Measurements from ENCODE around the gene BSCL2.

BSCL2 gene

GRCh38 chr11:62647609-62648005 is 59.6 kb downstream of the BSCL2 start:
- H3K9ac ChIP-seq (ENCODE audit: low read depth, low read length, poor library complexity, severe bottlenecking) = no peak overlapping the region

GRCh38 chr11:62646825-62647608 is 60.2 kb downstream of the BSCL2 start:
- Histone ChIP-seq H3K4me2 (ENCODE audit: low read depth, low read length, poor library complexity, severe bottlenecking) (peak overlapping the region; percentile 64), H2AFZ (ENCODE audit: low read length) (no peak overlapping the region), H3K9ac (ENCODE audit: low read depth, low read length, poor library complexity, severe bottlenecking) (peak overlapping the region; percentile 94), H4K20me1 (ENCODE audit: insufficient read depth, low read length, poor library complexity, severe bottlenecking) (peaks cover 23% of the 10 kb centered on the region), H3K36me3 (ENCODE audit: insufficient read depth, low read length) (peaks cover 4% of the 10 kb centered on the region; the same call in 1 of the 2 replicates), H3K9me3 (ENCODE audit: insufficient read depth, low read depth, low read length) (no peaks in the 10 kb centered on the region), H3K9me2 (replicated peaks; ENCODE audit: low read depth, low read length) (no peaks in the 10 kb centered on the region), H3K4me1 (ENCODE audit: insufficient read depth, low read length, poor library complexity, severe bottlenecking) (peaks cover 16% of the 10 kb centered on the region), H3K4me3 (ENCODE audit: low read length, poor library complexity, severe bottlenecking) (peak overlapping the region; percentile 86), H3K27me3 (ENCODE audit: insufficient read depth, low read length, poor library complexity, severe bottlenecking) (no peaks in the 10 kb centered on the region), H3F3A (ENCODE audit: low read depth) (no peaks in the 10 kb centered on the region), H3K79me2 (ENCODE audit: insufficient read depth, low read length) (peaks cover 58% of the 10 kb centered on the region)
- TF ChIP-seq CTCF (conservative IDR thresholded peaks at IDR 0.05; ENCODE audit: low read length) (no peak), EZH2phosphoT487 (IDR thresholded peaks at IDR 0.05; ENCODE audit: borderline replicate concordance) (no peak)

More at GRCh38 chr11:62647609-62648005, 59.6 kb downstream of the BSCL2 start:
- Histone ChIP-seq H2AFZ (ENCODE audit: low read length) (no peak overlapping the region), H3F3A (ENCODE audit: low read depth) (no peaks in the 10 kb centered on the region), H3K9me2 (replicated peaks; ENCODE audit: low read depth, low read length) (no peaks in the 10 kb centered on the region), H4K20me1 (ENCODE audit: insufficient read depth, low read length, poor library complexity, severe bottlenecking) (peaks cover 23% of the 10 kb centered on the region), H3K4me3 (ENCODE audit: low read length, poor library complexity, severe bottlenecking) (no peak overlapping the region), H3K4me1 (ENCODE audit: insufficient read depth, low read length, poor library complexity, severe bottlenecking) (peaks cover 22% of the 10 kb centered on the region), H3K9me3 (ENCODE audit: insufficient read depth, low read depth, low read length) (no peaks in the 10 kb centered on the region), H3K4me2 (ENCODE audit: low read depth, low read length, poor library complexity, severe bottlenecking) (no peak overlapping the region), H3K27me3 (ENCODE audit: insufficient read depth, low read length, poor library complexity, severe bottlenecking) (no peaks in the 10 kb centered on the region), H3K36me3 (ENCODE audit: insufficient read depth, low read length) (peaks cover 4% of the 10 kb centered on the region; the same call in 1 of the 2 replicates), H3K79me2 (ENCODE audit: insufficient read depth, low read length) (peaks cover 58% of the 10 kb centered on the region)
- TF ChIP-seq EZH2phosphoT487 (IDR thresholded peaks at IDR 0.05; ENCODE audit: borderline replicate concordance) = no peak

GRCh38 chr11:62645946-62646824 is 61.0 kb downstream of the BSCL2 start, which contains the start of gene GANAB:
TSS of gene GANAB (minus strand) at chr11:62646613. CDS start at chr11:62646599, 14 bp downstream.
- peaks cover 4% of the 10 kb centered on the region; the same call in 1 of the 2 replicates for H3K36me3 ChIP-seq (ENCODE audit: insufficient read depth, low read length)
- H4K20me1 ChIP-seq (ENCODE audit: insufficient read depth, low read length, poor library complexity, severe bottlenecking) = peaks cover 23% of the 10 kb centered on the region
- H2AFZ ChIP-seq (ENCODE audit: low read length) = peak within 1 kb of the TSS; percentile 51
- H3K4me3 ChIP-seq (ENCODE audit: low read length, poor library complexity, severe bottlenecking) = peak within 1 kb of the TSS; percentile 86
- H3K27me3 ChIP-seq (ENCODE audit: insufficient read depth, low read length, poor library complexity, severe bottlenecking) = no peaks in the 10 kb centered on the region
- no peak for TF ChIP-seq CTCF (conservative IDR thresholded peaks at IDR 0.05; ENCODE audit: low read length)
- TF ChIP-seq EZH2phosphoT487 (IDR thresholded peaks at IDR 0.05; ENCODE audit: borderline replicate concordance) = no peak
- peak within 1 kb of the TSS; percentile 94 for H3K9ac ChIP-seq (ENCODE audit: low read depth, low read length, poor library complexity, severe bottlenecking)
- no peaks in the 10 kb centered on the region for H3F3A ChIP-seq (ENCODE audit: low read depth)
- H3K79me2 ChIP-seq (ENCODE audit: insufficient read depth, low read length) = peaks cover 57% of the 10 kb centered on the region
- no peaks in the 10 kb centered on the region for H3K9me2 ChIP-seq (replicated peaks; ENCODE audit: low read depth, low read length)
- no peaks in the 10 kb centered on the region for H3K9me3 ChIP-seq (ENCODE audit: insufficient read depth, low read depth, low read length)
- peak within 1 kb of the TSS; percentile 64 for H3K4me2 ChIP-seq (ENCODE audit: low read depth, low read length, poor library complexity, severe bottlenecking)
- peaks cover 14% of the 10 kb centered on the region for H3K4me1 ChIP-seq (ENCODE audit: insufficient read depth, low read length, poor library complexity, severe bottlenecking)
